ENCODE measurements around the gene MIA. TPM values are rescaled to one million over a fixed set of nuclear protein-coding genes. Genes with fewer than 3 reads are reported as not detected.

Gene MIA
- total RNA-seq, 1 experiment from 2014 or later = 49.3 TPM

- no peaks in the 10 kb centered on the region for H3K27me3 Mint-ChIP-seq (ENCODE audit: unreplicated experiment)
- H3K9me3 Mint-ChIP-seq (ENCODE audit: low read depth, unreplicated experiment) = no peaks in the 10 kb centered on the region
- no peak for DNase-seq
- H3K4me1 Mint-ChIP-seq (ENCODE audit: low read depth, unreplicated experiment) = peaks cover 38% of the 10 kb centered on the region
- intact Hi-C loops (cut with micrococcal nuclease; ENCODE audit: unreplicated experiment) = loop anchor here (5.0 kb wide), 1 partner anchor 45 kb away; the partner anchor contains the start of genes ACTMAP and SNRPA
- CTCF ChIA-PET = interaction anchor here (2.8 kb wide), 1 partner anchor 19 kb away, joined by 15 read pairs; the partner anchor contains the start of gene RAB4B
- H3K4me3 Mint-ChIP-seq (ENCODE audit: low read depth, unreplicated experiment) = peak overlapping the region; percentile 88
- peaks cover 56% of the 10 kb centered on the region for H3K36me3 Mint-ChIP-seq (ENCODE audit: insufficient read depth, unreplicated experiment)
- H3K27ac Mint-ChIP-seq (ENCODE audit: unreplicated experiment) = peak overlapping the region; percentile 95
- no TSS peak for BruUV-seq (replicated peaks)
- TF ChIP-seq CTCF (IDR thresholded peaks at IDR 0.05; ENCODE audit: unreplicated experiment) = no peak
Observed at GRCh38 chr19:40797166-40797962, 22.0 kb downstream of the MIA start.

- Mint-ChIP-seq H3K4me1 (ENCODE audit: low read depth, unreplicated experiment) (peaks cover 45% of the 10 kb centered on the region), H3K9me3 (ENCODE audit: low read depth, unreplicated experiment) (no peaks in the 10 kb centered on the region), H3K27ac (ENCODE audit: unreplicated experiment) (peak overlapping the region; percentile 95), H3K27me3 (ENCODE audit: unreplicated experiment) (no peaks in the 10 kb centered on the region), H3K36me3 (ENCODE audit: insufficient read depth, unreplicated experiment) (peaks cover 64% of the 10 kb centered on the region), H3K4me3 (ENCODE audit: low read depth, unreplicated experiment) (peak overlapping the region; percentile 88)
- DNase-seq = peak; percentile 72
- TF ChIP-seq CTCF (IDR thresholded peaks at IDR 0.05; ENCODE audit: unreplicated experiment) = peak; percentile 49
- BruUV-seq (replicated peaks) = no TSS peak
- intact Hi-C loops (cut with micrococcal nuclease; ENCODE audit: unreplicated experiment) = loop anchor here (5.0 kb wide), 1 partner anchor 46 kb away; the partner anchor contains the start of genes ACTMAP and SNRPA
- CTCF ChIA-PET = interaction anchor here (0.7 to 2.8 kb wide), 3 partner anchors 20 to 46 kb away, joined by 3 to 15 read pairs (median 4); partner anchors contain the start of gene RAB4B
Observed at GRCh38 chr19:40797963-40798682, 22.8 kb downstream of the MIA start.

- Mint-ChIP-seq H3K4me1 (ENCODE audit: low read depth, unreplicated experiment) (peaks cover 53% of the 10 kb centered on the region), H3K27me3 (ENCODE audit: unreplicated experiment) (no peaks in the 10 kb centered on the region), H3K27ac (ENCODE audit: unreplicated experiment) (peak within 1 kb of the TSS; percentile 95), H3K4me3 (ENCODE audit: low read depth, unreplicated experiment) (peak within 1 kb of the TSS; percentile 88), H3K36me3 (ENCODE audit: insufficient read depth, unreplicated experiment) (peaks cover 71% of the 10 kb centered on the region), H3K9me3 (ENCODE audit: low read depth, unreplicated experiment) (no peaks in the 10 kb centered on the region)
- TF ChIP-seq CTCF (IDR thresholded peaks at IDR 0.05; ENCODE audit: unreplicated experiment) = no peak
- DNase-seq = peak; percentile 100
- BruUV-seq (replicated peaks) = no TSS peak
- intact Hi-C loops (cut with micrococcal nuclease; ENCODE audit: unreplicated experiment) = loop anchor here (5.0 kb wide), 1 partner anchor 47 kb away; the partner anchor contains the start of genes ACTMAP and SNRPA
- CTCF ChIA-PET = interaction anchor here (0.7 to 2.8 kb wide), 3 partner anchors 21 to 47 kb away, joined by 3 to 15 read pairs (median 4); partner anchors contain the start of gene RAB4B
Observed at GRCh38 chr19:40798683-40799557, 23.6 kb downstream of the MIA start, which contains the start of gene EGLN2. EGLN2 (plus strand) TSS chr19:40799191; CDS start chr19:40800573, 1,382 bp downstream.

All from Calu3 (cell line).